ENCODE results near the gene EBF3.

GRCh38 chr10:129867631-129868179 lies 96.4 kb downstream of the EBF3 start:
- TF ChIP-seq POLR2A (IDR thresholded peaks at IDR 0.05), result no peak
- TF ChIP-seq, protein P1, sequence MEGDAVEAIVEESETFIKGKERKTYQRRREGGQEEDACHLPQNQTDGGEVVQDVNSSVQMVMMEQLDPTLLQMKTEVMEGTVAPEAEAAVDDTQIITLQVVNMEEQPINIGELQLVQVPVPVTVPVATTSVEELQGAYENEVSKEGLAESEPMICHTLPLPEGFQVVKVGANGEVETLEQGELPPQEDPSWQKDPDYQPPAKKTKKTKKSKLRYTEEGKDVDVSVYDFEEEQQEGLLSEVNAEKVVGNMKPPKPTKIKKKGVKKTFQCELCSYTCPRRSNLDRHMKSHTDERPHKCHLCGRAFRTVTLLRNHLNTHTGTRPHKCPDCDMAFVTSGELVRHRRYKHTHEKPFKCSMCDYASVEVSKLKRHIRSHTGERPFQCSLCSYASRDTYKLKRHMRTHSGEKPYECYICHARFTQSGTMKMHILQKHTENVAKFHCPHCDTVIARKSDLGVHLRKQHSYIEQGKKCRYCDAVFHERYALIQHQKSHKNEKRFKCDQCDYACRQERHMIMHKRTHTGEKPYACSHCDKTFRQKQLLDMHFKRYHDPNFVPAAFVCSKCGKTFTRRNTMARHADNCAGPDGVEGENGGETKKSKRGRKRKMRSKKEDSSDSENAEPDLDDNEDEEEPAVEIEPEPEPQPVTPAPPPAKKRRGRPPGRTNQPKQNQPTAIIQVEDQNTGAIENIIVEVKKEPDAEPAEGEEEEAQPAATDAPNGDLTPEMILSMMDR (IDR thresholded peaks at IDR 0.05), result no peak

Measured in Peyer's patch (tissue), 4 donors.